Endothelial cell of umbilical vein (primary cell): ENCODE data around the gene ARL4C.

ENCODE experiments used
- CTCF ChIP-seq, 2 donors: IDR thresholded peaks; 1 replicate in 1 of 2; 2 replicates in 1 of 2; pipeline ENCODE4 v1.5.1; 2011; ENCODE audit warnings: low read length in 2 of 2, mild to moderate bottlenecking in 2 of 2, moderate library complexity in 2 of 2, control low read depth in 1 of 2, inconsistent platforms in 1 of 2, low read depth in 1 of 2; ENCODE audit not compliant: insufficient read depth in 1 of 2; ENCODE audit errors: extremely low read depth in 1 of 2
- FOS ChIP-seq: IDR thresholded peaks from 2 replicates; pipeline ENCODE4 v1.6.1; 2011; ENCODE audit warnings: mild to moderate bottlenecking, low read length, moderate library complexity, borderline replicate concordance; ENCODE audit not compliant: insufficient read depth
- MAX ChIP-seq: IDR thresholded peaks from 2 replicates; pipeline ENCODE4 v1.6.1; 2011; ENCODE audit not compliant: insufficient read depth, insufficient read length
- POLR2A ChIP-seq: IDR thresholded peaks from 2 replicates; pipeline ENCODE4 v1.6.1; 2012; ENCODE audit warnings: low read depth, mild to moderate bottlenecking, control low read depth, low read length
- POLR2AphosphoS5 ChIP-seq: IDR thresholded peaks from 2 replicates; pipeline ENCODE4 v1.6.1; 2012; ENCODE audit warnings: low read depth, mild to moderate bottlenecking, control low read depth, low read length, moderate library complexity; ENCODE audit not compliant: insufficient read depth

- no peak for TF ChIP-seq POLR2A
- TF ChIP-seq POLR2AphosphoS5: no peak
- TF ChIP-seq MAX: no peak
- no peak for TF ChIP-seq CTCF (IDR thresholded peaks at IDR 0.05; ENCODE audit: extremely low read depth in 1 of 2, insufficient read depth in 1 of 2, low read depth in 1 of 2, low read length in 2 of 2)
- peak; percentile 57 for TF ChIP-seq FOS
These were observed 44.8 kb downstream of the ARL4C start for GRCh38 chr2:234451852-234452625.
